MM.1S (cell line): Measurements from ENCODE around the gene UBE2D2.

Experiments
- EZH2 ChIP-seq: fragments of 300-600 bp; sonication (generic); optimal IDR thresholded peaks from 2 replicates; pipeline ENCODE3; 2017; ENCODE audit warnings: low read depth, mild to moderate bottlenecking, antibody characterized with exemption, low read length, mixed read lengths
- TF ChIP-seq, protein P1 (sequence below): fragments of 300-600 bp; sonication (generic); IDR thresholded peaks from 2 replicates; pipeline ENCODE4 v1.5.1; 2016; ENCODE audit warnings: antibody characterized with exemption, low read length, mixed read lengths

- TF ChIP-seq, protein P1, sequence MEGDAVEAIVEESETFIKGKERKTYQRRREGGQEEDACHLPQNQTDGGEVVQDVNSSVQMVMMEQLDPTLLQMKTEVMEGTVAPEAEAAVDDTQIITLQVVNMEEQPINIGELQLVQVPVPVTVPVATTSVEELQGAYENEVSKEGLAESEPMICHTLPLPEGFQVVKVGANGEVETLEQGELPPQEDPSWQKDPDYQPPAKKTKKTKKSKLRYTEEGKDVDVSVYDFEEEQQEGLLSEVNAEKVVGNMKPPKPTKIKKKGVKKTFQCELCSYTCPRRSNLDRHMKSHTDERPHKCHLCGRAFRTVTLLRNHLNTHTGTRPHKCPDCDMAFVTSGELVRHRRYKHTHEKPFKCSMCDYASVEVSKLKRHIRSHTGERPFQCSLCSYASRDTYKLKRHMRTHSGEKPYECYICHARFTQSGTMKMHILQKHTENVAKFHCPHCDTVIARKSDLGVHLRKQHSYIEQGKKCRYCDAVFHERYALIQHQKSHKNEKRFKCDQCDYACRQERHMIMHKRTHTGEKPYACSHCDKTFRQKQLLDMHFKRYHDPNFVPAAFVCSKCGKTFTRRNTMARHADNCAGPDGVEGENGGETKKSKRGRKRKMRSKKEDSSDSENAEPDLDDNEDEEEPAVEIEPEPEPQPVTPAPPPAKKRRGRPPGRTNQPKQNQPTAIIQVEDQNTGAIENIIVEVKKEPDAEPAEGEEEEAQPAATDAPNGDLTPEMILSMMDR, result no peak
- no peak for TF ChIP-seq EZH2
Measured at GRCh38 chr5:139658928-139659667, 98.0 kb downstream of the UBE2D2 start.
